ENCODE measurements around the gene ETV3.
"Not testable (repeated sequence)": the region's sequence is repeated elsewhere in the genome, so short reads cannot be mapped to it uniquely, and the experiment has no call there.

ETV3 gene

GRCh38 chr1:157098987-157099632 lies 39.1 kb downstream of the ETV3 start:
- not testable (repeated sequence) for H2AK5ac ChIP-seq (ENCODE audit: low read length, severe bottlenecking); DNase-seq; H2BK15ac ChIP-seq (ENCODE audit: low read depth, poor library complexity, severe bottlenecking); H3K4me3 ChIP-seq (ENCODE audit: insufficient read depth in 1 of 2, low read depth in 1 of 2, low read length in 2 of 2); H3K23ac ChIP-seq (ENCODE audit: low read length in 2 of 2); H3K4ac ChIP-seq (ENCODE audit: low read depth in 1 of 2, low read length in 2 of 2); H3K79me1 ChIP-seq (replicated peaks; ENCODE audit: low read length, poor library complexity, severe bottlenecking); H3K36me3 ChIP-seq (ENCODE audit: control insufficient read depth in 1 of 2, insufficient read depth in 2 of 2, low read depth in 1 of 2, low read length in 2 of 2); H3K27ac ChIP-seq (ENCODE audit: low read length, poor library complexity, severe bottlenecking); H4K8ac ChIP-seq (ENCODE audit: low read length); H3K14ac ChIP-seq (ENCODE audit: low read length in 2 of 2); H2BK12ac ChIP-seq (ENCODE audit: low read length in 2 of 2); H3K27me3 ChIP-seq (ENCODE audit: control insufficient read depth in 1 of 2, insufficient read depth in 1 of 2, low read length in 2 of 2); H3K4me1 ChIP-seq (ENCODE audit: control insufficient read depth, insufficient read depth, low read depth, low read length); H2AFZ ChIP-seq (ENCODE audit: low read depth, low read length); H3K18ac ChIP-seq (ENCODE audit: low read depth in 1 of 2, low read length in 2 of 2); H3K9me3 ChIP-seq (ENCODE audit: control insufficient read depth, low read length); H2BK120ac ChIP-seq (ENCODE audit: low read depth, low read length); H4K91ac ChIP-seq (ENCODE audit: low read length); H3K4me2 ChIP-seq (ENCODE audit: low read length, poor library complexity, severe bottlenecking); H3K9ac ChIP-seq (ENCODE audit: low read length); H2BK5ac ChIP-seq (ENCODE audit: low read depth, low read length, poor library complexity, severe bottlenecking)
- 87% methylated on average over 15 of the region's 17 CpGs for WGBS

GRCh38 chr1:157098519-157098918 lies 39.7 kb downstream of the ETV3 start:
- 94% methylated on average over 9 of the region's 9 CpGs for WGBS
- Histone ChIP-seq H3K23ac (ENCODE audit: low read length in 2 of 2) (no peak overlapping the region), H4K8ac (ENCODE audit: low read length) (no peak overlapping the region), H3K4ac (ENCODE audit: low read depth in 1 of 2, low read length in 2 of 2) (no peak overlapping the region), H3K9me3 (ENCODE audit: control insufficient read depth, low read length) (no peaks in the 10 kb centered on the region), H3K27ac (ENCODE audit: low read length, poor library complexity, severe bottlenecking) (no peak overlapping the region), H3K79me1 (replicated peaks; ENCODE audit: low read length, poor library complexity, severe bottlenecking) (no peaks in the 10 kb centered on the region), H3K4me1 (ENCODE audit: control insufficient read depth, insufficient read depth, low read depth, low read length) (no peaks in the 10 kb centered on the region), H3K4me2 (ENCODE audit: low read length, poor library complexity, severe bottlenecking) (no peak overlapping the region), H2BK12ac (ENCODE audit: low read length in 2 of 2) (no peak overlapping the region), H3K36me3 (ENCODE audit: control insufficient read depth in 1 of 2, insufficient read depth in 2 of 2, low read depth in 1 of 2, low read length in 2 of 2) (no peaks in the 10 kb centered on the region), H3K27me3 (ENCODE audit: control insufficient read depth in 1 of 2, insufficient read depth in 1 of 2, low read length in 2 of 2) (peaks cover 0 to 5% of the 10 kb centered on the region in 2 experiments), H2AFZ (ENCODE audit: low read depth, low read length) (no peak overlapping the region), H2BK120ac (ENCODE audit: low read depth, low read length) (no peak overlapping the region), H3K14ac (ENCODE audit: low read length in 2 of 2) (no peak overlapping the region), H2AK5ac (ENCODE audit: low read length, severe bottlenecking) (no peak overlapping the region), H2BK5ac (ENCODE audit: low read depth, low read length, poor library complexity, severe bottlenecking) (no peak overlapping the region), H2BK15ac (ENCODE audit: low read depth, poor library complexity, severe bottlenecking) (no peak overlapping the region), H3K9ac (ENCODE audit: low read length) (no peak overlapping the region), H4K91ac (ENCODE audit: low read length) (no peak overlapping the region), H3K4me3 (ENCODE audit: insufficient read depth in 1 of 2, low read depth in 1 of 2, low read length in 2 of 2) (no peak overlapping the region), H3K18ac (ENCODE audit: low read depth in 1 of 2, low read length in 2 of 2) (no peak overlapping the region)
- no peak for DNase-seq

GRCh38 chr1:157097692-157098091 lies 40.5 kb downstream of the ETV3 start:
- no peak overlapping the region for H2BK15ac ChIP-seq (ENCODE audit: low read depth, poor library complexity, severe bottlenecking)
- no peak overlapping the region for H3K27ac ChIP-seq (ENCODE audit: low read length, poor library complexity, severe bottlenecking)
- H3K14ac ChIP-seq (ENCODE audit: low read length in 2 of 2) = no peak overlapping the region
- no peak overlapping the region for H3K4me3 ChIP-seq (ENCODE audit: insufficient read depth in 1 of 2, low read depth in 1 of 2, low read length in 2 of 2)
- H3K4me2 ChIP-seq (ENCODE audit: low read length, poor library complexity, severe bottlenecking) = no peak overlapping the region
- no peak overlapping the region for H2BK120ac ChIP-seq (ENCODE audit: low read depth, low read length)
- no peak overlapping the region for H2AFZ ChIP-seq (ENCODE audit: low read depth, low read length)
- H3K18ac ChIP-seq (ENCODE audit: low read depth in 1 of 2, low read length in 2 of 2) = no peak overlapping the region
- WGBS = 86% methylated on average over 5 of the region's 6 CpGs
- no peak overlapping the region for H2AK5ac ChIP-seq (ENCODE audit: low read length, severe bottlenecking)
- H4K91ac ChIP-seq (ENCODE audit: low read length) = no peak overlapping the region
- H3K4me1 ChIP-seq (ENCODE audit: control insufficient read depth, insufficient read depth, low read depth, low read length) = no peaks in the 10 kb centered on the region
- H2BK12ac ChIP-seq (ENCODE audit: low read length in 2 of 2) = no peak overlapping the region
- no peaks in the 10 kb centered on the region for H3K79me1 ChIP-seq (replicated peaks; ENCODE audit: low read length, poor library complexity, severe bottlenecking)
- no peaks in the 10 kb centered on the region for H3K9me3 ChIP-seq (ENCODE audit: control insufficient read depth, low read length)
- DNase-seq = no peak
- no peak overlapping the region for H3K4ac ChIP-seq (ENCODE audit: low read depth in 1 of 2, low read length in 2 of 2)
- H3K27me3 ChIP-seq (ENCODE audit: control insufficient read depth in 1 of 2, insufficient read depth in 1 of 2, low read length in 2 of 2) = peaks cover 0 to 5% of the 10 kb centered on the region in 2 experiments
- H4K8ac ChIP-seq (ENCODE audit: low read length) = no peak overlapping the region
- H3K36me3 ChIP-seq (ENCODE audit: control insufficient read depth in 1 of 2, insufficient read depth in 2 of 2, low read depth in 1 of 2, low read length in 2 of 2) = no peaks in the 10 kb centered on the region
- H3K9ac ChIP-seq (ENCODE audit: low read length) = no peak overlapping the region
- no peak overlapping the region for H3K23ac ChIP-seq (ENCODE audit: low read length in 2 of 2)
- no peak overlapping the region for H2BK5ac ChIP-seq (ENCODE audit: low read depth, low read length, poor library complexity, severe bottlenecking)

- Histone ChIP-seq H3K79me1 (replicated peaks; ENCODE audit: low read length, poor library complexity, severe bottlenecking) (no peaks in the 10 kb centered on the region), H3K4ac (ENCODE audit: low read depth in 1 of 2, low read length in 2 of 2) (no peak overlapping the region), H3K4me1 (ENCODE audit: control insufficient read depth, insufficient read depth, low read depth, low read length) (no peaks in the 10 kb centered on the region), H2BK120ac (ENCODE audit: low read depth, low read length) (no peak overlapping the region), H2AK5ac (ENCODE audit: low read length, severe bottlenecking) (no peak overlapping the region), H3K4me2 (ENCODE audit: low read length, poor library complexity, severe bottlenecking) (no peak overlapping the region), H2BK15ac (ENCODE audit: low read depth, poor library complexity, severe bottlenecking) (no peak overlapping the region), H3K14ac (ENCODE audit: low read length in 2 of 2) (no peak overlapping the region), H3K36me3 (ENCODE audit: control insufficient read depth in 1 of 2, insufficient read depth in 2 of 2, low read depth in 1 of 2, low read length in 2 of 2) (no peaks in the 10 kb centered on the region), H3K9me3 (ENCODE audit: control insufficient read depth, low read length) (no peaks in the 10 kb centered on the region), H3K4me3 (ENCODE audit: insufficient read depth in 1 of 2, low read depth in 1 of 2, low read length in 2 of 2) (no peak overlapping the region), H3K18ac (ENCODE audit: low read depth in 1 of 2, low read length in 2 of 2) (no peak overlapping the region), H4K91ac (ENCODE audit: low read length) (no peak overlapping the region), H3K27me3 (ENCODE audit: control insufficient read depth in 1 of 2, insufficient read depth in 1 of 2, low read length in 2 of 2) (peaks cover 0 to 5% of the 10 kb centered on the region in 2 experiments), H4K8ac (ENCODE audit: low read length) (no peak overlapping the region), H2AFZ (ENCODE audit: low read depth, low read length) (no peak overlapping the region), H2BK12ac (ENCODE audit: low read length in 2 of 2) (no peak overlapping the region), H3K9ac (ENCODE audit: low read length) (no peak overlapping the region), H3K27ac (ENCODE audit: low read length, poor library complexity, severe bottlenecking) (no peak overlapping the region), H3K23ac (ENCODE audit: low read length in 2 of 2) (no peak overlapping the region), H2BK5ac (ENCODE audit: low read depth, low read length, poor library complexity, severe bottlenecking) (no peak overlapping the region)
- DNase-seq = no peak
- WGBS = 80% methylated on average over 5 of the region's 6 CpGs
These were observed 41.3 kb downstream of the ETV3 start for GRCh38 chr1:157096881-157097280.
